ENCODE data around the gene SSBP3. TPM values are rescaled to one million over a fixed set of nuclear protein-coding genes. Genes with fewer than 3 reads are reported as not detected.

The SSBP3 gene
- total RNA-seq, 2 experiments from 2014 or later = 55.0 to 58.3 TPM

GRCh38 chr1:54268762-54269297, 137.4 kb downstream of the SSBP3 start:
- intact Hi-C loops (cut with micrococcal nuclease) = no loop called here
- no peaks in the 10 kb centered on the region for H3K36me3 Mint-ChIP-seq (ENCODE audit: low read depth)
- no peak for DNase-seq
- CTCF ChIA-PET = interaction anchor here (1.1 kb wide), 2 partner anchors 30 to 220 kb away, joined by 4 to 5 read pairs; no protein-coding TSS in a partner anchor
- no peaks in the 10 kb centered on the region for H3K9me3 Mint-ChIP-seq
- no peak overlapping the region for H3K4me3 Mint-ChIP-seq
- H3K4me1 Mint-ChIP-seq (ENCODE audit: low read depth) = peaks cover 19% of the 10 kb centered on the region
- no peak overlapping the region for H3K27ac Mint-ChIP-seq
- no peaks in the 10 kb centered on the region for H3K27me3 Mint-ChIP-seq (ENCODE audit: low read depth)

- no peak for DNase-seq
- H3K27me3 Mint-ChIP-seq (ENCODE audit: low read depth) = no peaks in the 10 kb centered on the region
- intact Hi-C loops (cut with micrococcal nuclease) = no loop called here
- no peaks in the 10 kb centered on the region for H3K36me3 Mint-ChIP-seq (ENCODE audit: low read depth)
- H3K4me1 Mint-ChIP-seq (ENCODE audit: low read depth) = peaks cover 19% of the 10 kb centered on the region
- CTCF ChIA-PET = interaction anchor here (0.7 to 1.1 kb wide), 4 partner anchors 18 to 221 kb away, joined by 3 to 5 read pairs (median 4); no protein-coding TSS in a partner anchor
- no peak overlapping the region for H3K27ac Mint-ChIP-seq
- no peak overlapping the region for H3K4me3 Mint-ChIP-seq
- H3K9me3 Mint-ChIP-seq = no peaks in the 10 kb centered on the region
These were observed 138.1 kb downstream of the SSBP3 start for GRCh38 chr1:54267815-54268761.

GRCh38 chr1:54266908-54267307, 139.3 kb downstream of the SSBP3 start:
- no peaks in the 10 kb centered on the region for H3K27me3 Mint-ChIP-seq (ENCODE audit: low read depth)
- H3K4me3 Mint-ChIP-seq = no peak overlapping the region
- CTCF ChIA-PET = interaction anchor here (1.1 kb wide), 1 partner anchor 213 kb away, joined by 4 read pairs; no protein-coding TSS in a partner anchor
- intact Hi-C loops (cut with micrococcal nuclease) = no loop called here
- H3K36me3 Mint-ChIP-seq (ENCODE audit: low read depth) = no peaks in the 10 kb centered on the region
- H3K4me1 Mint-ChIP-seq (ENCODE audit: low read depth) = peaks cover 17% of the 10 kb centered on the region
- H3K27ac Mint-ChIP-seq = no peak overlapping the region
- H3K9me3 Mint-ChIP-seq = no peaks in the 10 kb centered on the region
- DNase-seq = no peak

GRCh38 chr1:54266195-54266594, 140.0 kb downstream of the SSBP3 start:
- peaks cover 14% of the 10 kb centered on the region for H3K4me1 Mint-ChIP-seq (ENCODE audit: low read depth)
- no peaks in the 10 kb centered on the region for H3K9me3 Mint-ChIP-seq
- intact Hi-C loops (cut with micrococcal nuclease) = no loop called here
- no peak overlapping the region for H3K27ac Mint-ChIP-seq
- no peak overlapping the region for H3K4me3 Mint-ChIP-seq
- H3K27me3 Mint-ChIP-seq (ENCODE audit: low read depth) = no peaks in the 10 kb centered on the region
- no peaks in the 10 kb centered on the region for H3K36me3 Mint-ChIP-seq (ENCODE audit: low read depth)
- no peak for DNase-seq
- CTCF ChIA-PET = no interaction called here

GRCh38 chr1:54265659-54266058, 140.5 kb downstream of the SSBP3 start:
- CTCF ChIA-PET = no interaction called here
- Mint-ChIP-seq H3K4me1 (ENCODE audit: low read depth) (peaks cover 14% of the 10 kb centered on the region), H3K4me3 (no peak overlapping the region), H3K9me3 (no peaks in the 10 kb centered on the region), H3K36me3 (ENCODE audit: low read depth) (no peaks in the 10 kb centered on the region), H3K27me3 (ENCODE audit: low read depth) (no peaks in the 10 kb centered on the region), H3K27ac (no peak overlapping the region)
- intact Hi-C loops (cut with micrococcal nuclease) = no loop called here
- no peak for DNase-seq

- no peak overlapping the region for H3K27ac Mint-ChIP-seq
- DNase-seq = no peak
- H3K4me3 Mint-ChIP-seq = no peak overlapping the region
- intact Hi-C loops (cut with micrococcal nuclease) = no loop called here
- no peaks in the 10 kb centered on the region for H3K9me3 Mint-ChIP-seq
- CTCF ChIA-PET = no interaction called here
- no peaks in the 10 kb centered on the region for H3K36me3 Mint-ChIP-seq (ENCODE audit: low read depth)
- no peaks in the 10 kb centered on the region for H3K27me3 Mint-ChIP-seq (ENCODE audit: low read depth)
- H3K4me1 Mint-ChIP-seq (ENCODE audit: low read depth) = peaks cover 14% of the 10 kb centered on the region
These were observed 141.1 kb downstream of the SSBP3 start for GRCh38 chr1:54265126-54265525.

GRCh38 chr1:54263601-54264226, 142.5 kb downstream of the SSBP3 start:
- Mint-ChIP-seq H3K27ac (peak overlapping the region; percentile 53), H3K36me3 (ENCODE audit: low read depth) (no peaks in the 10 kb centered on the region), H3K27me3 (ENCODE audit: low read depth) (no peaks in the 10 kb centered on the region), H3K4me1 (ENCODE audit: low read depth) (peaks cover 12% of the 10 kb centered on the region), H3K9me3 (no peaks in the 10 kb centered on the region), H3K4me3 (no peak overlapping the region)
- CTCF ChIA-PET = interaction anchor here (1.2 kb wide), 1 partner anchor 11 kb away, joined by 4 read pairs; no protein-coding TSS in a partner anchor
- no peak for DNase-seq
- intact Hi-C loops (cut with micrococcal nuclease) = no loop called here

- CTCF ChIA-PET = interaction anchor here (1.1 kb wide), 1 partner anchor 9 kb away, joined by 3 read pairs; no protein-coding TSS in a partner anchor
- Mint-ChIP-seq H3K4me3 (no peak overlapping the region), H3K27me3 (ENCODE audit: low read depth) (no peaks in the 10 kb centered on the region), H3K27ac (peak overlapping the region; percentile 16), H3K4me1 (ENCODE audit: low read depth) (peaks cover 9% of the 10 kb centered on the region), H3K36me3 (ENCODE audit: low read depth) (no peaks in the 10 kb centered on the region), H3K9me3 (no peaks in the 10 kb centered on the region)
- no peak for DNase-seq
- intact Hi-C loops (cut with micrococcal nuclease) = no loop called here
These were observed 143.9 kb downstream of the SSBP3 start for GRCh38 chr1:54262244-54262643.

- H3K36me3 Mint-ChIP-seq (ENCODE audit: low read depth) = peaks cover 2% of the 10 kb centered on the region
- no peak overlapping the region for H3K27ac Mint-ChIP-seq
- H3K27me3 Mint-ChIP-seq (ENCODE audit: low read depth) = no peaks in the 10 kb centered on the region
- intact Hi-C loops (cut with micrococcal nuclease) = no loop called here
- H3K9me3 Mint-ChIP-seq = no peaks in the 10 kb centered on the region
- H3K4me3 Mint-ChIP-seq = no peak overlapping the region
- CTCF ChIA-PET = no interaction called here
- H3K4me1 Mint-ChIP-seq (ENCODE audit: low read depth) = peaks cover 8% of the 10 kb centered on the region
- DNase-seq = no peak
These were observed 145.4 kb downstream of the SSBP3 start for GRCh38 chr1:54260810-54261209.

- H3K27ac Mint-ChIP-seq = no peak overlapping the region
- CTCF ChIA-PET = no interaction called here
- H3K36me3 Mint-ChIP-seq (ENCODE audit: low read depth) = peaks cover 2% of the 10 kb centered on the region
- H3K4me3 Mint-ChIP-seq = no peak overlapping the region
- intact Hi-C loops (cut with micrococcal nuclease) = no loop called here
- no peaks in the 10 kb centered on the region for H3K9me3 Mint-ChIP-seq
- H3K27me3 Mint-ChIP-seq (ENCODE audit: low read depth) = no peaks in the 10 kb centered on the region
- peaks cover 8% of the 10 kb centered on the region for H3K4me1 Mint-ChIP-seq (ENCODE audit: low read depth)
- no peak for DNase-seq
These were observed 146.6 kb downstream of the SSBP3 start for GRCh38 chr1:54259546-54260140.

- Mint-ChIP-seq H3K27ac (no peak overlapping the region), H3K9me3 (no peaks in the 10 kb centered on the region), H3K27me3 (ENCODE audit: low read depth) (no peaks in the 10 kb centered on the region), H3K4me1 (ENCODE audit: low read depth) (no peaks in the 10 kb centered on the region), H3K4me3 (no peak overlapping the region), H3K36me3 (ENCODE audit: low read depth) (peaks cover 2% of the 10 kb centered on the region)
- CTCF ChIA-PET = interaction anchor here (0.8 kb wide), 1 partner anchor 242 kb away, joined by 4 read pairs; no protein-coding TSS in a partner anchor
- DNase-seq = no peak
- intact Hi-C loops (cut with micrococcal nuclease) = no loop called here
These were observed 148.3 kb downstream of the SSBP3 start for GRCh38 chr1:54257876-54258275.

- Mint-ChIP-seq H3K4me3 (no peak overlapping the region), H3K27me3 (ENCODE audit: low read depth) (no peaks in the 10 kb centered on the region), H3K36me3 (ENCODE audit: low read depth) (peaks cover 2% of the 10 kb centered on the region), H3K9me3 (no peaks in the 10 kb centered on the region), H3K4me1 (ENCODE audit: low read depth) (no peaks in the 10 kb centered on the region), H3K27ac (no peak overlapping the region)
- CTCF ChIA-PET = interaction anchor here (0.8 kb wide), 1 partner anchor 242 kb away, joined by 4 read pairs; no protein-coding TSS in a partner anchor
- intact Hi-C loops (cut with micrococcal nuclease) = no loop called here
- DNase-seq = no peak
These were observed 148.9 kb downstream of the SSBP3 start for GRCh38 chr1:54257346-54257620.

Data from activated naive CD4-positive, alpha-beta T cell treated with anti-CD3 and anti-CD28 coated beads for 36 hours (primary cell).